SK-N-SH (cell line): ENCODE data around the gene GPR22. TPM values are rescaled to one million over a fixed set of nuclear protein-coding genes. Genes with fewer than 3 reads are reported as not detected.
A peak's percentile ranks its signal among the peaks of the same experiment; 100 is the strongest.

ENCODE experiments used
- CTCF ChIA-PET: fragments of 300-600, 350-600 bp; formaldehyde crosslinking; extraction: SDS; loops from one replicate; lab custom pipeline; 2021; lab: Yijun Ruan, JAX
- POLR2A ChIA-PET: fragments of 350-600 bp; sonication (Branson Sonifier 250); formaldehyde crosslinking; extraction: SDS; loops from one replicate; lab custom pipeline; 2020; ENCODE audit warnings: antibody characterized with exemption, inconsistent platforms; lab: Yijun Ruan, JAX
- DNase-seq: peaks from one replicate; pipeline ENCODE4 v3.0.0; 2012
- H2AFZ ChIP-seq: fragments of 200-600 bp; sonication (generic); 2 replicates; pipeline ENCODE4 v1.8.1; 2016; ENCODE audit warnings: antibody characterized with exemption, mild to moderate bottlenecking, low read depth
- H3F3A ChIP-seq: fragments of 200-600 bp; sonication (generic); replicated peaks from 2 replicates; pipeline ENCODE3; 2016; ENCODE audit warnings: antibody characterized with exemption, mild to moderate bottlenecking; ENCODE audit not compliant: insufficient read depth
- H3K27ac ChIP-seq, 2 experiments: fragments of 200-500 bp in 1 of 2; fragments of 200-600 bp in 1 of 2; sonication (Bioruptor generic) in 1 of 2; sonication (generic), shearing (Covaris generic) in 1 of 2; 2 replicates each; pipeline versions ENCODE4 v1.5.1 to v1.6.1; 2014 to 2016; ENCODE audit warnings: low read depth in 2 of 2, inconsistent platforms in 1 of 2, low read length in 1 of 2, mild to moderate bottlenecking in 1 of 2, mixed read lengths in 1 of 2
- H3K27me3 ChIP-seq: fragments of 200-600 bp; sonication (generic), shearing (Covaris generic); 2 replicates; pipeline ENCODE4 v1.6.1; 2016; ENCODE audit warnings: mixed run types; ENCODE audit not compliant: insufficient read depth
- H3K36me3 ChIP-seq, 2 experiments: fragments of 200-500 bp in 1 of 2; fragments of 200-600 bp in 1 of 2; sonication (Bioruptor generic) in 1 of 2; sonication (generic) in 1 of 2; replicated peaks in 1 of 2; 2 replicates each; pipeline versions ENCODE3 to v1.5.1; 2014 to 2016; ENCODE audit warnings: low read length in 1 of 2, mild to moderate bottlenecking in 1 of 2; ENCODE audit not compliant: insufficient read depth in 2 of 2, control insufficient read depth in 1 of 2
- H3K4me1 ChIP-seq, 2 experiments: fragments of 200-500 bp in 1 of 2; fragments of 200-600 bp in 1 of 2; sonication (Bioruptor generic) in 1 of 2; sonication (generic), shearing (Covaris generic) in 1 of 2; 2 replicates each; pipeline versions ENCODE4 v1.5.1 to v1.6.1; 2014 to 2016; ENCODE audit warnings: low read depth in 1 of 2, low read length in 1 of 2, mixed run types in 1 of 2; ENCODE audit not compliant: insufficient read depth in 2 of 2, control insufficient read depth in 1 of 2
- H3K4me2 ChIP-seq: fragments of 200-600 bp; sonication (generic), shearing (Covaris generic); 2 replicates; pipeline ENCODE4 v1.6.1; 2017; ENCODE audit warnings: mixed run types
- H3K4me3 ChIP-seq, 2 experiments: fragments of 200-500 bp in 1 of 2; fragments of 200-600 bp in 1 of 2; sonication (Bioruptor generic) in 1 of 2; sonication (generic), shearing (Covaris generic) in 1 of 2; 2 replicates each; pipeline versions ENCODE4 v1.5.1 to v1.8.1; 2014 to 2016; ENCODE audit warnings: low read depth in 2 of 2, inconsistent platforms in 1 of 2, low read length in 1 of 2, mild to moderate bottlenecking in 1 of 2, mixed read lengths in 1 of 2, moderate library complexity in 1 of 2
- H3K79me2 ChIP-seq: fragments of 200-600 bp; sonication (generic); 2 replicates; pipeline ENCODE4 v1.8.1; 2017; ENCODE audit warnings: mild to moderate bottlenecking; ENCODE audit not compliant: insufficient read depth
- H3K9ac ChIP-seq: fragments of 200-600 bp; sonication (generic); 2 replicates; pipeline ENCODE4 v1.6.1; 2017; ENCODE audit warnings: mixed run types
- H3K9me2 ChIP-seq: fragments of 200-600 bp; sonication (generic); 2 replicates; pipeline ENCODE4 v1.6.1; 2017; ENCODE audit warnings: mixed run types
- H3K9me3 ChIP-seq: fragments of 200-600 bp; sonication (generic); 2 replicates; pipeline ENCODE4 v1.6.1; 2017; ENCODE audit warnings: mixed run types, mild to moderate bottlenecking, moderate library complexity
- H4K20me1 ChIP-seq: fragments of 200-600 bp; sonication (generic); 2 replicates; pipeline ENCODE4 v1.6.1; 2017; ENCODE audit warnings: mild to moderate bottlenecking, mixed run types; ENCODE audit not compliant: insufficient read depth
- CHD2 ChIP-seq: fragments of 150-350 bp; IDR thresholded peaks from 2 replicates; pipeline ENCODE4 v1.6.1; 2018; ENCODE audit warnings: low read length; ENCODE audit not compliant: partially characterized antibody
- GABPA ChIP-seq: IDR thresholded peaks from 2 replicates; pipeline ENCODE4 v1.4.0; 2012; ENCODE audit warnings: low read depth, mild to moderate bottlenecking
- GATA2 ChIP-seq: sonication (generic); formaldehyde crosslinking; IDR thresholded peaks from 2 replicates; pipeline ENCODE4 v1.5.0; 2020; ENCODE audit warnings: mild to moderate bottlenecking, missing genetic modification reagents
- MEF2A ChIP-seq: IDR thresholded peaks from 2 replicates; pipeline ENCODE4 v1.4.0; 2012; ENCODE audit warnings: low read depth, borderline replicate concordance
- RAD21 ChIP-seq: IDR thresholded peaks from 2 replicates; pipeline ENCODE4 v1.6.1; 2012; ENCODE audit warnings: mild to moderate bottlenecking, low read length
- RCOR1 ChIP-seq: fragments of 150-350 bp; IDR thresholded peaks from 2 replicates; pipeline ENCODE4 v1.6.1; 2017; ENCODE audit warnings: antibody characterized with exemption, low read length
- RFX5 ChIP-seq: IDR thresholded peaks from 2 replicates; pipeline ENCODE4 v1.6.1; 2012; ENCODE audit warnings: mild to moderate bottlenecking, improper control_type of control experiment, low read length
- SMC3 ChIP-seq: IDR thresholded peaks from 2 replicates; pipeline ENCODE4 v1.6.1; 2012; ENCODE audit warnings: low read depth, low read length, improper control_type of control experiment
- TAF1 ChIP-seq: IDR thresholded peaks from 2 replicates; pipeline ENCODE4 v1.6.1; 2012; ENCODE audit warnings: low read depth, mild to moderate bottlenecking, low read length, moderate library complexity, borderline replicate concordance
- TEAD4 ChIP-seq: IDR thresholded peaks from 2 replicates; pipeline ENCODE4 v1.4.0; 2012; ENCODE audit warnings: mild to moderate bottlenecking, borderline replicate concordance; ENCODE audit not compliant: insufficient read depth
- WGBS: methylation state at CpG from one replicate; pipeline ENCODE4 v1.1.6; 2017; ENCODE audit warnings: low lambda C conversion rate; 5-methylcytosine and 5-hydroxymethylcytosine counted together
- polyA plus RNA-seq, 3 experiments: library from polyadenylated mRNA; depleted of rRNA; stranded (reverse); fragments of >200 nt; gene quantifications; 2 replicates each; pipeline ENCODE4 v1.2.3, GENCODE V29; 2012
- TF ChIP-seq, protein P1 (sequence below): IDR thresholded peaks from 2 replicates; pipeline ENCODE4; 2012
- TF ChIP-seq, protein P2 (sequence below): fragments of 200-600 bp; sonication (generic); IDR thresholded peaks from 2 replicates; pipeline ENCODE4 v1.6.1; 2017; ENCODE audit warnings: antibody characterized with exemption, mild to moderate bottlenecking, moderate library complexity

The GPR22 gene
- polyA plus RNA-seq, 1 of the 3 experiments (the other 2 are of a cell fraction): 0.03 TPM

- TF ChIP-seq, protein P1, sequence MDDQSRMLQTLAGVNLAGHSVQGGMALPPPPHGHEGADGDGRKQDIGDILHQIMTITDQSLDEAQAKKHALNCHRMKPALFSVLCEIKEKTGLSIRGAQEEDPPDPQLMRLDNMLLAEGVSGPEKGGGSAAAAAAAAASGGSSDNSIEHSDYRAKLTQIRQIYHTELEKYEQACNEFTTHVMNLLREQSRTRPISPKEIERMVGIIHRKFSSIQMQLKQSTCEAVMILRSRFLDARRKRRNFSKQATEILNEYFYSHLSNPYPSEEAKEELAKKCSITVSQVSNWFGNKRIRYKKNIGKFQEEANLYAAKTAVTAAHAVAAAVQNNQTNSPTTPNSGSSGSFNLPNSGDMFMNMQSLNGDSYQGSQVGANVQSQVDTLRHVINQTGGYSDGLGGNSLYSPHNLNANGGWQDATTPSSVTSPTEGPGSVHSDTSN: no peak
- TF ChIP-seq GATA2 (CRISPR knock-in tag) (no peak), TEAD4 (no peak), TAF1 (no peak), MEF2A (no peak)
These were observed 16.5 kb upstream of the GPR22 start (continued) for GRCh38 chr7:107453388-107453787.

DNA sequence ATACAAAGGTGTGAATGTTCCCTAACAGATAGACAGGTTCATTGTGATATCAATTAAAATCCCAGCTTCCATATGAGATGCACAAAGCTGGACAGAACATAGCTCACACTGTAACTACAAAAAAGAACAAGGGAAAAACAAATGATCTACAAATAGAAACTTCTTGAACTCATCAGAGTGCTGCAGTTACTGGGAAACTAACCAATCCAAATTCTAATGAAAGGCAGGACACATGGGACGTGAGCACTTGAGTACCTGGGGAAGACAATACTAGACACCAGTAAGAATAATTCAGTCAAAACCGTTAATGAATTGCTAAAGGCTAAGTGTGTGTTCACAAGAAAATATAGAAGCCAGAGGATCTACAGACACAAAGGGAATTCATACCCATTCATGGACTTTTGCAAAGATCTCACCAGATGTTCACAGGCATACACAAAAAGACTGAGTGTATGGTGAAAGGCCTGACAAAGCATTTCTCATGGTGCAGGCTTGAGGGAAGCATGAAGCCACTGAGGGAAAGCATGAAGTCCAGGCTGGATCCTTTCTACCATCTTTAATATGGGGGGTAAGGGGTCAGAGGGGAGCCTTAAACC is 7.8 kb upstream of the GPR22 start:
- no peak for DNase-seq
- Histone ChIP-seq H3K4me1 (peaks cover 0 to 13% of the 10 kb centered on the region in 2 experiments; a peak in 2 of 4 replicates), H3K9ac (no peak overlapping the region), H2AFZ (no peak overlapping the region), H3K79me2 (peaks cover 3% of the 10 kb centered on the region; the same call in 1 of the 2 replicates), H3K9me2 (no peaks in the 10 kb centered on the region), H3K9me3 (no peaks in the 10 kb centered on the region; the same call in 1 of the 2 replicates), H3K27ac (no peak overlapping the region), H3K36me3 (peaks cover 0 to 17% of the 10 kb centered on the region in 2 experiments), H3K4me2 (no peak overlapping the region), H3K27me3 (no peaks in the 10 kb centered on the region), H3F3A (no peaks in the 10 kb centered on the region), H4K20me1 (no peaks in the 10 kb centered on the region), H3K4me3 (no peak overlapping the region)
- POLR2A ChIA-PET: no interaction called here
- 88% methylated on average over 2 of the region's 2 CpGs for WGBS
- no peak for TF ChIP-seq TAF1
- CTCF ChIA-PET: interaction anchor here (2.0 to 3.0 kb wide), 3 partner anchors 284 to 417 kb away, joined by 10 to 33 read pairs (median 18); no protein-coding TSS in a partner anchor

GRCh38 chr7:107463139-107464078 is 6.4 kb upstream of the GPR22 start:
- 84% methylated on average over 6 of the region's 6 CpGs for WGBS
- H3K4me1 ChIP-seq: peaks cover 0 to 13% of the 10 kb centered on the region in 2 experiments; a peak in 2 of 4 replicates
- H3K36me3 ChIP-seq: peaks cover 0 to 4% of the 10 kb centered on the region in 2 experiments
- POLR2A ChIA-PET: interaction anchor here (1.1 kb wide), 2 partner anchors 280 kb away, joined by 4 read pairs; partner anchors contain the start of gene CBLL1
- no peak overlapping the region for H2AFZ ChIP-seq
- H3F3A ChIP-seq: no peaks in the 10 kb centered on the region
- no peaks in the 10 kb centered on the region for H3K27me3 ChIP-seq
- no peaks in the 10 kb centered on the region; the same call in 1 of the 2 replicates for H3K79me2 ChIP-seq
- peak overlapping the region in 1 of 2 experiments; percentile 23; a peak in 1 of 4 replicates for H3K27ac ChIP-seq
- no peaks in the 10 kb centered on the region for H4K20me1 ChIP-seq
- H3K4me2 ChIP-seq: no peak overlapping the region
- TF ChIP-seq RFX5 (0 out of 2 replicates have a peak, but pooled peaks have one; percentile 9), RCOR1 (0 out of 2 replicates have a peak, but pooled peaks have one; percentile 30), MEF2A (no peak), CHD2 (peak; percentile 41), GATA2 (CRISPR knock-in tag) (no peak), TAF1 (no peak), GABPA (no peak), SMC3 (peak; percentile 99), RAD21 (peak; percentile 100)
- TF ChIP-seq, protein P1: no peak
- TF ChIP-seq, protein P2, sequence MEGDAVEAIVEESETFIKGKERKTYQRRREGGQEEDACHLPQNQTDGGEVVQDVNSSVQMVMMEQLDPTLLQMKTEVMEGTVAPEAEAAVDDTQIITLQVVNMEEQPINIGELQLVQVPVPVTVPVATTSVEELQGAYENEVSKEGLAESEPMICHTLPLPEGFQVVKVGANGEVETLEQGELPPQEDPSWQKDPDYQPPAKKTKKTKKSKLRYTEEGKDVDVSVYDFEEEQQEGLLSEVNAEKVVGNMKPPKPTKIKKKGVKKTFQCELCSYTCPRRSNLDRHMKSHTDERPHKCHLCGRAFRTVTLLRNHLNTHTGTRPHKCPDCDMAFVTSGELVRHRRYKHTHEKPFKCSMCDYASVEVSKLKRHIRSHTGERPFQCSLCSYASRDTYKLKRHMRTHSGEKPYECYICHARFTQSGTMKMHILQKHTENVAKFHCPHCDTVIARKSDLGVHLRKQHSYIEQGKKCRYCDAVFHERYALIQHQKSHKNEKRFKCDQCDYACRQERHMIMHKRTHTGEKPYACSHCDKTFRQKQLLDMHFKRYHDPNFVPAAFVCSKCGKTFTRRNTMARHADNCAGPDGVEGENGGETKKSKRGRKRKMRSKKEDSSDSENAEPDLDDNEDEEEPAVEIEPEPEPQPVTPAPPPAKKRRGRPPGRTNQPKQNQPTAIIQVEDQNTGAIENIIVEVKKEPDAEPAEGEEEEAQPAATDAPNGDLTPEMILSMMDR: peak; percentile 96
- TF ChIP-seq, all 33 proteins: peak for 6
- no peak overlapping the region for H3K9ac ChIP-seq
- CTCF ChIA-PET: interaction anchor here (0.5 to 3.5 kb wide), 65 partner anchors 8 to 683 kb away, joined by 3 to 92 read pairs (median 4); partner anchors contain the start of genes BCAP29, CBLL1, COG5 and DUS4L
- no peak overlapping the region; a peak in 1 of 4 replicates for H3K4me3 ChIP-seq
- DNase-seq: peak; percentile 60
- H3K9me2 ChIP-seq: no peaks in the 10 kb centered on the region
- H3K9me3 ChIP-seq: no peaks in the 10 kb centered on the region; the same call in 1 of the 2 replicates
